CD4-positive, alpha-beta T cell (primary cell): ENCODE data around the gene VPS13D. TPM values are rescaled to one million over a fixed set of nuclear protein-coding genes. Genes with fewer than 3 reads are reported as not detected.

Experiments
- ATAC-seq: fragments of 200-7000 bp; cut with Tn5 transposase; one replicate; pipeline ENCODE4 v1.10.0; 2022; ENCODE audit warnings: mild to moderate bottlenecking; ENCODE audit not compliant: poor library complexity
- CTCF ChIA-PET: fragments of 350-600 bp; sonication (Branson Sonifier 250); formaldehyde crosslinking; loops from one replicate; lab custom pipeline; 2021; ENCODE audit warnings: antibody characterized with exemption, inconsistent platforms; lab: Charles Lee
- POLR2A ChIA-PET: fragments of 350-600 bp; sonication (Branson Sonifier 250); formaldehyde crosslinking; loops from one replicate; lab custom pipeline; 2021; ENCODE audit warnings: antibody characterized with exemption, inconsistent platforms; lab: Charles Lee
- DNase-seq, 14 experiments: peaks; one replicate each; pipeline ENCODE4 v3.0.0-alpha.2; 2013 to 2020; ENCODE audit warnings: mixed read lengths in 2 of 14
- H3K27ac ChIP-seq, 2 donors: one replicate each; pipeline versions ENCODE4 v1.5.1 to v1.7.0; 2013; ENCODE audit warnings: low read length in 2 of 2, low read depth in 1 of 2, mild to moderate bottlenecking in 1 of 2
- H3K27me3 ChIP-seq, 2 experiments: 1 replicate in 1 of 2; 2 replicates in 1 of 2; pipeline versions ENCODE4 v1.6.1 to v1.7.0; 2013; ENCODE audit warnings: low read length in 2 of 2, control low read depth in 1 of 2, mild to moderate bottlenecking in 1 of 2, moderate library complexity in 1 of 2; ENCODE audit not compliant: insufficient read depth in 2 of 2, control insufficient read depth in 1 of 2
- H3K36me3 ChIP-seq: one replicate; pipeline ENCODE4 v1.6.1; 2013; ENCODE audit warnings: low read length, control low read depth; ENCODE audit not compliant: insufficient read depth
- H3K4me1 ChIP-seq: one replicate; pipeline ENCODE4 v1.6.1; 2013; ENCODE audit warnings: low read length, control low read depth; ENCODE audit not compliant: insufficient read depth
- H3K4me3 ChIP-seq: one replicate; pipeline ENCODE4 v1.5.1; 2013; ENCODE audit warnings: mild to moderate bottlenecking, low read length, moderate library complexity
- H3K9me3 ChIP-seq, 2 experiments: 1 replicate in 1 of 2; 2 replicates in 1 of 2; pipeline versions ENCODE4 v1.6.1 to v1.7.0; 2013; ENCODE audit warnings: low read length in 2 of 2, mild to moderate bottlenecking in 2 of 2, control low read depth in 1 of 2, moderate library complexity in 1 of 2; ENCODE audit not compliant: control insufficient read depth in 1 of 2, insufficient read depth in 1 of 2
- H3K27ac Mint-ChIP-seq: one replicate; pipeline ENCODE4 v1.8.0; 2020; ENCODE audit warnings: mixed read lengths
- H3K27me3 Mint-ChIP-seq: one replicate; pipeline ENCODE4 v1.8.0; 2021; ENCODE audit warnings: mixed read lengths
- H3K36me3 Mint-ChIP-seq: one replicate; pipeline ENCODE4 v1.8.0; 2021; ENCODE audit warnings: low read depth, mixed read lengths
- H3K4me1 Mint-ChIP-seq: one replicate; pipeline ENCODE4 v1.8.0; 2021; ENCODE audit warnings: low read depth, mixed read lengths
- H3K4me3 Mint-ChIP-seq: one replicate; pipeline ENCODE4 v1.8.0; 2020; ENCODE audit warnings: mild to moderate bottlenecking, mixed read lengths
- H3K9me3 Mint-ChIP-seq: one replicate; pipeline ENCODE4 v1.8.0; 2020; ENCODE audit warnings: mixed read lengths
- intact Hi-C, 2 experiments: fragments of 100-400 bp; cut with DNase I in 1 of 2; cut with micrococcal nuclease in 1 of 2; formaldehyde crosslinking; loops; one replicate each; pipeline versions ENCODE4 v1.15.1 to v1.9.0; 2023 to 2025; cut with DNase I, micrococcal nuclease
- total RNA-seq, 174 experiments: library from RNA in 2 of 174; stranded (reverse) in 2 of 174; gene quantifications; one replicate each; pipeline ENCODE4 v1.2.3 and lab custom pipeline; 2021 to 2026
- TF ChIP-seq, protein P1 (sequence below): fragments of 200-600 bp; IDR thresholded peaks from one replicate; pipeline ENCODE4 v1.8.0; 2022; ENCODE audit warnings: antibody characterized with exemption, mild to moderate bottlenecking

The VPS13D gene
- total RNA-seq, 2 experiments from 2014 or later = 63.0 to 67.3 TPM

GRCh38 chr1:12547586-12548225 lies 317.9 kb downstream of the VPS13D start:
- H3K4me3 ChIP-seq = no peak overlapping the region
- Mint-ChIP-seq H3K4me3 (no peak overlapping the region), H3K4me1 (no peaks in the 10 kb centered on the region), H3K9me3 (no peaks in the 10 kb centered on the region), H3K27ac (no peak overlapping the region), H3K36me3 (no peaks in the 10 kb centered on the region), H3K27me3 (no peaks in the 10 kb centered on the region)
- intact Hi-C loops = no loop called here
- ChIA-PET POLR2A (no interaction called here), CTCF (no interaction called here)
- H3K36me3 ChIP-seq = no peaks in the 10 kb centered on the region
- no peak overlapping the region for H3K27ac ChIP-seq
- TF ChIP-seq, protein P1, sequence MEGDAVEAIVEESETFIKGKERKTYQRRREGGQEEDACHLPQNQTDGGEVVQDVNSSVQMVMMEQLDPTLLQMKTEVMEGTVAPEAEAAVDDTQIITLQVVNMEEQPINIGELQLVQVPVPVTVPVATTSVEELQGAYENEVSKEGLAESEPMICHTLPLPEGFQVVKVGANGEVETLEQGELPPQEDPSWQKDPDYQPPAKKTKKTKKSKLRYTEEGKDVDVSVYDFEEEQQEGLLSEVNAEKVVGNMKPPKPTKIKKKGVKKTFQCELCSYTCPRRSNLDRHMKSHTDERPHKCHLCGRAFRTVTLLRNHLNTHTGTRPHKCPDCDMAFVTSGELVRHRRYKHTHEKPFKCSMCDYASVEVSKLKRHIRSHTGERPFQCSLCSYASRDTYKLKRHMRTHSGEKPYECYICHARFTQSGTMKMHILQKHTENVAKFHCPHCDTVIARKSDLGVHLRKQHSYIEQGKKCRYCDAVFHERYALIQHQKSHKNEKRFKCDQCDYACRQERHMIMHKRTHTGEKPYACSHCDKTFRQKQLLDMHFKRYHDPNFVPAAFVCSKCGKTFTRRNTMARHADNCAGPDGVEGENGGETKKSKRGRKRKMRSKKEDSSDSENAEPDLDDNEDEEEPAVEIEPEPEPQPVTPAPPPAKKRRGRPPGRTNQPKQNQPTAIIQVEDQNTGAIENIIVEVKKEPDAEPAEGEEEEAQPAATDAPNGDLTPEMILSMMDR = no peak
- DNase-seq = no peak
- H3K4me1 ChIP-seq = no peaks in the 10 kb centered on the region
- H3K27me3 ChIP-seq = no peaks in the 10 kb centered on the region
- no peaks in the 10 kb centered on the region for H3K9me3 ChIP-seq
- no peak for ATAC-seq

GRCh38 chr1:12548279-12548972 lies 318.6 kb downstream of the VPS13D start:
- no peaks in the 10 kb centered on the region for H3K36me3 ChIP-seq
- H3K4me3 ChIP-seq = no peak overlapping the region
- H3K36me3 Mint-ChIP-seq = no peaks in the 10 kb centered on the region
- H3K4me1 Mint-ChIP-seq = no peaks in the 10 kb centered on the region
- H3K27me3 Mint-ChIP-seq = no peaks in the 10 kb centered on the region
- ChIA-PET CTCF (interaction anchor here (0.5 kb wide), 1 partner anchor 60 kb away, joined by 3 read pairs; no protein-coding TSS in a partner anchor), POLR2A (no interaction called here)
- no peaks in the 10 kb centered on the region for H3K27me3 ChIP-seq
- H3K4me3 Mint-ChIP-seq = no peak overlapping the region
- no peaks in the 10 kb centered on the region for H3K9me3 Mint-ChIP-seq
- no peak overlapping the region for H3K27ac Mint-ChIP-seq
- H3K27ac ChIP-seq = no peak overlapping the region
- TF ChIP-seq, protein P1 = no peak
- DNase-seq (no peak), ATAC-seq (no peak)
- H3K9me3 ChIP-seq = no peaks in the 10 kb centered on the region
- intact Hi-C loops = no loop called here
- no peaks in the 10 kb centered on the region for H3K4me1 ChIP-seq

GRCh38 chr1:12548973-12549459 lies 319.2 kb downstream of the VPS13D start:
- Histone ChIP-seq H3K4me1 (no peaks in the 10 kb centered on the region), H3K4me3 (no peak overlapping the region), H3K27ac (no peak overlapping the region), H3K9me3 (no peaks in the 10 kb centered on the region), H3K36me3 (no peaks in the 10 kb centered on the region), H3K27me3 (no peaks in the 10 kb centered on the region)
- TF ChIP-seq, protein P1 = no peak
- H3K4me1 Mint-ChIP-seq = no peaks in the 10 kb centered on the region
- H3K27me3 Mint-ChIP-seq = no peaks in the 10 kb centered on the region
- ATAC-seq = no peak
- H3K36me3 Mint-ChIP-seq = no peaks in the 10 kb centered on the region
- H3K9me3 Mint-ChIP-seq = no peaks in the 10 kb centered on the region
- no peak overlapping the region for H3K27ac Mint-ChIP-seq
- intact Hi-C loops = no loop called here
- DNase-seq = no peak
- no peak overlapping the region for H3K4me3 Mint-ChIP-seq
- POLR2A ChIA-PET = no interaction called here
- CTCF ChIA-PET = interaction anchor here (0.5 kb wide), 1 partner anchor 60 kb away, joined by 3 read pairs; no protein-coding TSS in a partner anchor
